K562 (cell line): ENCODE measurements around the gene ZNF24. TPM values are rescaled to one million over a fixed set of nuclear protein-coding genes. Genes with fewer than 3 reads are reported as not detected.

ENCODE experiments used
- HMGN3 ChIP-seq: IDR thresholded peaks from 2 replicates; pipeline ENCODE4 v1.6.1; 2011; ENCODE audit warnings: borderline replicate concordance, low read depth, mild to moderate bottlenecking, mixed read lengths, low read length; ENCODE audit not compliant: insufficient read length; ENCODE audit errors: extremely low read depth
- ILK ChIP-seq: fragments of 450-650 bp; IDR thresholded peaks from 2 replicates; pipeline ENCODE4 v1.6.1; 2016; ENCODE audit warnings: missing genetic modification characterization, low read depth, mild to moderate bottlenecking, missing compliant biosample characterization, moderate library complexity, borderline replicate concordance
- KLF1 ChIP-seq: fragments of 450-650 bp; IDR thresholded peaks from 2 replicates; pipeline ENCODE4 v1.6.1; 2016; ENCODE audit warnings: missing genetic modification characterization, missing compliant biosample characterization
- MEF2A ChIP-seq: IDR thresholded peaks from 2 replicates; pipeline ENCODE4 v1.6.1; 2011; ENCODE audit warnings: low read depth, mild to moderate bottlenecking, low read length, moderate library complexity; ENCODE audit not compliant: control insufficient read depth
- POLR2B ChIP-seq: fragments of 450-650 bp; IDR thresholded peaks from 2 replicates; pipeline ENCODE4 v1.6.1; 2018; ENCODE audit warnings: low read depth; ENCODE audit not compliant: partially characterized antibody
- POLR2H ChIP-seq: IDR thresholded peaks from 2 replicates; pipeline ENCODE4 v1.6.1; 2016; ENCODE audit warnings: missing genetic modification characterization, low read depth, mild to moderate bottlenecking, control low read depth, missing compliant biosample characterization, moderate library complexity
- PRPF4 ChIP-seq: fragments of 200-400 bp; formaldehyde crosslinking; IDR thresholded peaks from one replicate; pipeline ENCODE4 v1.6.1; 2017; ENCODE audit warnings: low read length, low read depth, mild to moderate bottlenecking; ENCODE audit not compliant: insufficient read depth, poor library complexity, severe bottlenecking
- SIN3B ChIP-seq: fragments of 450-650 bp; IDR thresholded peaks from 2 replicates; pipeline ENCODE4 v1.6.1; 2017; ENCODE audit warnings: low read depth, mild to moderate bottlenecking, moderate library complexity
- SP1 ChIP-seq: sonication (generic); formaldehyde crosslinking; IDR thresholded peaks from 2 replicates; pipeline ENCODE4 v1.8.1; 2022; ENCODE audit warnings: mild to moderate bottlenecking, missing genetic modification reagents
- XRCC4 ChIP-seq: IDR thresholded peaks from one replicate; pipeline ENCODE4 v1.6.1; 2011; ENCODE audit not compliant: insufficient read depth, insufficient read length; ENCODE audit errors: extremely low read depth
- ZNF263 ChIP-seq: sonication (generic); formaldehyde crosslinking; IDR thresholded peaks from 2 replicates; pipeline ENCODE4 v1.8.0; 2022; ENCODE audit warnings: mild to moderate bottlenecking, missing genetic modification reagents, borderline replicate concordance
- ZNF717 ChIP-seq: fragments of 250-450 bp; sonication (Bioruptor Pico); IDR thresholded peaks from 2 replicates; pipeline ENCODE4 v1.5.0; 2021
- ZNF766 ChIP-seq: fragments of 200-800 bp; sonication (Bioruptor generic); conservative IDR thresholded peaks from 2 replicates; pipeline ENCODE4 v1.6.1; 2016; ENCODE audit warnings: missing genetic modification characterization, missing compliant biosample characterization
- polyA plus RNA-seq, 8 experiments: library from polyadenylated mRNA; depleted of rRNA in 4 of 8; stranded (reverse) in 5 of 8; unstranded in 3 of 8; fragments of >200 nt; fragmentation: Nextera tagmentation in 2 of 8; fragmentation: Illumina TruSeq in 1 of 8; extraction: Ambion mirVana in 2 of 8; extraction: Trizol in 1 of 8; gene quantifications; 2 replicates each; pipeline versions ENCODE4 v1.2.1 to v1.2.3, GENCODE V29; 2011 to 2014; ENCODE audit warnings: inconsistent platforms in 1 of 8, missing spikeins in 1 of 8
- total RNA-seq, 7 experiments: library from RNA; depleted of rRNA in 6 of 7; stranded (reverse); fragments of >200 nt in 6 of 7; fragmentation: Illumina TruSeq in 2 of 7; extraction: Trizol in 2 of 7; gene quantifications; 2 replicates each; pipeline versions ENCODE4 v1.2.1 to v1.2.3, GENCODE V29; 2011 to 2021; ENCODE audit warnings: low replicate concordance in 1 of 7
- TF ChIP-seq, protein P1 (sequence below): sonication (generic); formaldehyde crosslinking; IDR thresholded peaks from 2 replicates; pipeline ENCODE4 v1.8.0; 2023; ENCODE audit warnings: mild to moderate bottlenecking, missing genetic modification reagents
- TF ChIP-seq, protein P2 (sequence below): fragments of 450-650 bp; IDR thresholded peaks from 2 replicates; pipeline ENCODE4 v1.6.1; 2014; ENCODE audit warnings: low read depth, mild to moderate bottlenecking, moderate library complexity, borderline replicate concordance
- TF ChIP-seq, protein P3 (sequence below): sonication (generic); formaldehyde crosslinking; IDR thresholded peaks from 2 replicates; pipeline ENCODE4 v1.8.0; 2022; ENCODE audit warnings: missing genetic modification reagents, mild to moderate bottlenecking, moderate library complexity, borderline replicate concordance
- TF ChIP-seq, protein P4 (sequence below): fragments of 450-650 bp; IDR thresholded peaks from 2 replicates; pipeline ENCODE4 v1.6.1; 2017; ENCODE audit warnings: mild to moderate bottlenecking, moderate library complexity
- TF ChIP-seq, protein P5 (sequence below): fragments of 250-450 bp; sonication (Bioruptor Pico); IDR thresholded peaks from 2 replicates; pipeline ENCODE4 v1.9.0; 2021; ENCODE audit warnings: mild to moderate bottlenecking, inconsistent platforms

ZNF24 gene
- total and polyA plus RNA-seq, 9 of the 15 experiments (the other 6 are each of a cell fraction or from before 2014, with no cell fraction given): 35.7 to 72.8 (median 54.1) TPM

DNA sequence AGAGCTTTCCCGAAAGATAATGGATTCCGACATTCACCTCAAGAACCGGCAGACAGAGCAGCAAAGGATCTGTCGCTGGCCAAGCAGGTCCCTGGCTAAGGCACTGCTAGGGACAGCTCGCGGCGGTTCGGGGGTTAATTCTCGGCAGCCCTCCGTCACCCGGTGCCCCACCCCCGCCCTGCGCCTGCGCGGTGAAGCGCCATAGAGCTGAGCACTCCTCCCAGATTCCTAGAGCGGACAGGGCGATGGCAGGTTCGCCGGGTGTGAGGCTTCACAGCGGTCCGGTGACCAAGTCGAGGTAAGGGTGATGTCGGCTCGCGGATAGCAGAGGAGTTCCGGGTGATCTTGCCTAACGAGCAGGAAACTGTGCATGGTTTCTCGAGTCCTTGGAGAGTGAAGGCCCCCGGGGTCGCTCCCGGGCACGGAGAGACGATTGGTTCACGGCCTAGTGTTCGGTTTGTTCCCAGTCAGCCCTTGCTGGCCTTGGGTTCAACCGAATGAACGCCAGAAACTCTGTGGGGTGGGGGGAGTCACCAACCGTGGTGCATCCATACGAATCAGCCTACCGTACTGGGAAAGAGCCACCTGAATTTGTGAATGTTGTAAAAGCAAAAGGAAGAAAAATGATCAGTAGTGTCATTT is 54.0 kb downstream of the ZNF24 start, which contains the start of gene ZSCAN30 (continued):
- TF ChIP-seq POLR2H (tag) (peak; percentile 84), ZNF717 (CRISPR knock-in tag) (no peak), MEF2A (no peak), ZNF766 (CRISPR knock-in tag) (peak; percentile 75), SP1 (CRISPR knock-in tag) (peak; percentile 82), XRCC4 (no peak), ILK (no peak), POLR2B (peak; percentile 95), KLF1 (tag) (peak; percentile 49; the same call in 1 of the 2 replicates), PRPF4 (no peak), SIN3B (peak; percentile 95), ZNF263 (CRISPR knock-in tag) (peak; percentile 74; the same call in 1 of the 2 replicates), HMGN3 (peak; percentile 76)
- TF ChIP-seq, protein P1, sequence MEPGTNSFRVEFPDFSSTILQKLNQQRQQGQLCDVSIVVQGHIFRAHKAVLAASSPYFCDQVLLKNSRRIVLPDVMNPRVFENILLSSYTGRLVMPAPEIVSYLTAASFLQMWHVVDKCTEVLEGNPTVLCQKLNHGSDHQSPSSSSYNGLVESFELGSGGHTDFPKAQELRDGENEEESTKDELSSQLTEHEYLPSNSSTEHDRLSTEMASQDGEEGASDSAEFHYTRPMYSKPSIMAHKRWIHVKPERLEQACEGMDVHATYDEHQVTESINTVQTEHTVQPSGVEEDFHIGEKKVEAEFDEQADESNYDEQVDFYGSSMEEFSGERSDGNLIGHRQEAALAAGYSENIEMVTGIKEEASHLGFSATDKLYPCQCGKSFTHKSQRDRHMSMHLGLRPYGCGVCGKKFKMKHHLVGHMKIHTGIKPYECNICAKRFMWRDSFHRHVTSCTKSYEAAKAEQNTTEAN (CRISPR knock-in tag): peak; percentile 66; the same call in 1 of the 2 replicates
- TF ChIP-seq, protein P2, sequence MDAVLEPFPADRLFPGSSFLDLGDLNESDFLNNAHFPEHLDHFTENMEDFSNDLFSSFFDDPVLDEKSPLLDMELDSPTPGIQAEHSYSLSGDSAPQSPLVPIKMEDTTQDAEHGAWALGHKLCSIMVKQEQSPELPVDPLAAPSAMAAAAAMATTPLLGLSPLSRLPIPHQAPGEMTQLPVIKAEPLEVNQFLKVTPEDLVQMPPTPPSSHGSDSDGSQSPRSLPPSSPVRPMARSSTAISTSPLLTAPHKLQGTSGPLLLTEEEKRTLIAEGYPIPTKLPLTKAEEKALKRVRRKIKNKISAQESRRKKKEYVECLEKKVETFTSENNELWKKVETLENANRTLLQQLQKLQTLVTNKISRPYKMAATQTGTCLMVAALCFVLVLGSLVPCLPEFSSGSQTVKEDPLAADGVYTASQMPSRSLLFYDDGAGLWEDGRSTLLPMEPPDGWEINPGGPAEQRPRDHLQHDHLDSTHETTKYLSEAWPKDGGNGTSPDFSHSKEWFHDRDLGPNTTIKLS: peak; percentile 95; the same call in 1 of the 2 replicates
- TF ChIP-seq, protein P3, sequence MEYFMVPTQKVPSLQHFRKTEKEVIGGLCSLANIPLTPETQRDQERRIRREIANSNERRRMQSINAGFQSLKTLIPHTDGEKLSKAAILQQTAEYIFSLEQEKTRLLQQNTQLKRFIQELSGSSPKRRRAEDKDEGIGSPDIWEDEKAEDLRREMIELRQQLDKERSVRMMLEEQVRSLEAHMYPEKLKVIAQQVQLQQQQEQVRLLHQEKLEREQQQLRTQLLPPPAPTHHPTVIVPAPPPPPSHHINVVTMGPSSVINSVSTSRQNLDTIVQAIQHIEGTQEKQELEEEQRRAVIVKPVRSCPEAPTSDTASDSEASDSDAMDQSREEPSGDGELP (CRISPR knock-in tag): peak; percentile 90
- TF ChIP-seq, protein P4, sequence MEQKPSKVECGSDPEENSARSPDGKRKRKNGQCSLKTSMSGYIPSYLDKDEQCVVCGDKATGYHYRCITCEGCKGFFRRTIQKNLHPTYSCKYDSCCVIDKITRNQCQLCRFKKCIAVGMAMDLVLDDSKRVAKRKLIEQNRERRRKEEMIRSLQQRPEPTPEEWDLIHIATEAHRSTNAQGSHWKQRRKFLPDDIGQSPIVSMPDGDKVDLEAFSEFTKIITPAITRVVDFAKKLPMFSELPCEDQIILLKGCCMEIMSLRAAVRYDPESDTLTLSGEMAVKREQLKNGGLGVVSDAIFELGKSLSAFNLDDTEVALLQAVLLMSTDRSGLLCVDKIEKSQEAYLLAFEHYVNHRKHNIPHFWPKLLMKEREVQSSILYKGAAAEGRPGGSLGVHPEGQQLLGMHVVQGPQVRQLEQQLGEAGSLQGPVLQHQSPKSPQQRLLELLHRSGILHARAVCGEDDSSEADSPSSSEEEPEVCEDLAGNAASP: no peak
- TF ChIP-seq, protein P5, sequence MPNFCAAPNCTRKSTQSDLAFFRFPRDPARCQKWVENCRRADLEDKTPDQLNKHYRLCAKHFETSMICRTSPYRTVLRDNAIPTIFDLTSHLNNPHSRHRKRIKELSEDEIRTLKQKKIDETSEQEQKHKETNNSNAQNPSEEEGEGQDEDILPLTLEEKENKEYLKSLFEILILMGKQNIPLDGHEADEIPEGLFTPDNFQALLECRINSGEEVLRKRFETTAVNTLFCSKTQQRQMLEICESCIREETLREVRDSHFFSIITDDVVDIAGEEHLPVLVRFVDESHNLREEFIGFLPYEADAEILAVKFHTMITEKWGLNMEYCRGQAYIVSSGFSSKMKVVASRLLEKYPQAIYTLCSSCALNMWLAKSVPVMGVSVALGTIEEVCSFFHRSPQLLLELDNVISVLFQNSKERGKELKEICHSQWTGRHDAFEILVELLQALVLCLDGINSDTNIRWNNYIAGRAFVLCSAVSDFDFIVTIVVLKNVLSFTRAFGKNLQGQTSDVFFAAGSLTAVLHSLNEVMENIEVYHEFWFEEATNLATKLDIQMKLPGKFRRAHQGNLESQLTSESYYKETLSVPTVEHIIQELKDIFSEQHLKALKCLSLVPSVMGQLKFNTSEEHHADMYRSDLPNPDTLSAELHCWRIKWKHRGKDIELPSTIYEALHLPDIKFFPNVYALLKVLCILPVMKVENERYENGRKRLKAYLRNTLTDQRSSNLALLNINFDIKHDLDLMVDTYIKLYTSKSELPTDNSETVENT: peak; percentile 100
